ENCODE measurements around the gene TSPAN5.

Gene TSPAN5

GRCh38 chr4:98620087-98620784 lies 38.2 kb downstream of the TSPAN5 start:
- in situ Hi-C loops (cut with MboI; ENCODE audit: low sequenced_read_pairs) = no loop called here

GRCh38 chr4:98619180-98619579 lies 39.2 kb downstream of the TSPAN5 start:
- in situ Hi-C loops (cut with MboI; ENCODE audit: low sequenced_read_pairs) = no loop called here

- in situ Hi-C loops (cut with MboI; ENCODE audit: low sequenced_read_pairs) = no loop called here
Observed at GRCh38 chr4:98618680-98619079, 39.7 kb downstream of the TSPAN5 start.

- in situ Hi-C loops (cut with MboI; ENCODE audit: low sequenced_read_pairs) = no loop called here
Observed at GRCh38 chr4:98617358-98618047, 40.9 kb downstream of the TSPAN5 start.

GRCh38 chr4:98615991-98616390 lies 42.4 kb downstream of the TSPAN5 start:
- in situ Hi-C loops (cut with MboI; ENCODE audit: low sequenced_read_pairs) = no loop called here

GRCh38 chr4:98614662-98615061 lies 43.7 kb downstream of the TSPAN5 start:
- in situ Hi-C loops (cut with MboI; ENCODE audit: low sequenced_read_pairs) = no loop called here

GRCh38 chr4:98614094-98614493 lies 44.3 kb downstream of the TSPAN5 start:
- in situ Hi-C loops (cut with MboI; ENCODE audit: low sequenced_read_pairs) = no loop called here

GRCh38 chr4:98613453-98614075 lies 44.8 kb downstream of the TSPAN5 start:
- in situ Hi-C loops (cut with MboI; ENCODE audit: low sequenced_read_pairs) = no loop called here

- in situ Hi-C loops (cut with MboI; ENCODE audit: low sequenced_read_pairs) = no loop called here
Observed at GRCh38 chr4:98612318-98613250, 45.8 kb downstream of the TSPAN5 start.

- in situ Hi-C loops (cut with MboI; ENCODE audit: low sequenced_read_pairs) = no loop called here
Observed at GRCh38 chr4:98611677-98612317, 46.6 kb downstream of the TSPAN5 start.

GRCh38 chr4:98610926-98611676 lies 47.3 kb downstream of the TSPAN5 start:
- in situ Hi-C loops (cut with MboI; ENCODE audit: low sequenced_read_pairs) = no loop called here

- in situ Hi-C loops (cut with MboI; ENCODE audit: low sequenced_read_pairs) = no loop called here
Observed at GRCh38 chr4:98610431-98610830, 48.0 kb downstream of the TSPAN5 start.

- in situ Hi-C loops (cut with MboI; ENCODE audit: low sequenced_read_pairs) = no loop called here
Observed at GRCh38 chr4:98609934-98610333, 48.5 kb downstream of the TSPAN5 start.

- in situ Hi-C loops (cut with MboI; ENCODE audit: low sequenced_read_pairs) = no loop called here
Observed at GRCh38 chr4:98608356-98608755, 50.1 kb downstream of the TSPAN5 start.

- in situ Hi-C loops (cut with MboI; ENCODE audit: low sequenced_read_pairs) = no loop called here
Observed at GRCh38 chr4:98606894-98607293, 51.5 kb downstream of the TSPAN5 start.

GRCh38 chr4:98605216-98605615 lies 53.2 kb downstream of the TSPAN5 start:
- in situ Hi-C loops (cut with MboI; ENCODE audit: low sequenced_read_pairs) = no loop called here

- in situ Hi-C loops (cut with MboI; ENCODE audit: low sequenced_read_pairs) = no loop called here
Observed at GRCh38 chr4:98604723-98605122, 53.7 kb downstream of the TSPAN5 start.

GRCh38 chr4:98603683-98604521 lies 54.5 kb downstream of the TSPAN5 start:
- in situ Hi-C loops (cut with MboI; ENCODE audit: low sequenced_read_pairs) = no loop called here

GRCh38 chr4:98602270-98602669 lies 56.1 kb downstream of the TSPAN5 start:
- in situ Hi-C loops (cut with MboI; ENCODE audit: low sequenced_read_pairs) = no loop called here

Data from HL-60/S4 (cell line).